ENCODE measurements around the gene DOCK11. TPM values are rescaled to one million over a fixed set of nuclear protein-coding genes. Genes with fewer than 3 reads are reported as not detected.

The DOCK11 gene
- total and polyA plus RNA-seq, 10 of the 15 experiments (the other 5 are each of a cell fraction or from before 2014, with no cell fraction given), result 16.3 to 30.7 (median 19.8) TPM

DNA sequence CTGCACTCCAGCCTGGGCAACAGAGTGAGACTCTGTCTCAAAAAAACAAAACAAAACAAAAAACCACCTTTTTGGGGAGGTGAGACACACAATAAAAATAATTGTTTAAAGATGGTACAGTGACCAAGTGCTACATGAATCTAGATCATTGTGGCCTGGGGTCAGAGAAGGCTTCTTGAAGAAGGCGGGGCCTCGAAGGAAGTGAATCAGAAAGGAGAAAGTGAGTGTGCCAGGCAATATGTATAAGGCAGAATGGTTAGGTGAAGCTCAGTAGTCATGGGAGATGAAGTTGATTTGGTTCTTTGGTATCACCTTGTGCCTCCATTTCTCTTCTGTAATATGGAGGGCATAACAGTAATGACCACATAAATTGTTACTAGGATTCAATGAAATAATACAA, 58.9 kb downstream of the DOCK11 start:
- no peaks in the 10 kb centered on the region for H3K4me1 ChIP-seq (ENCODE audit: control insufficient read depth, insufficient read depth, low read length)
- H2AFZ ChIP-seq (ENCODE audit: control insufficient read depth, low read depth, low read length), result no peak overlapping the region
- BruUV-seq (replicated peaks), result no TSS peak
- H3K79me2 ChIP-seq (ENCODE audit: control insufficient read depth, insufficient read depth, low read length), result no peaks in the 10 kb centered on the region
- no peak overlapping the region for H3K4me2 ChIP-seq (ENCODE audit: control insufficient read depth, insufficient read depth)
- no peak for TF ChIP-seq SUZ12 (IDR thresholded peaks at IDR 0.05; ENCODE audit: unreplicated experiment)
- TF ChIP-seq LARP7 (IDR thresholded peaks at IDR 0.05), result no peak
- no peak for TF ChIP-seq EZH2 (IDR thresholded peaks at IDR 0.05; ENCODE audit: borderline replicate concordance, control insufficient read depth, low read depth, low read length)
- TF ChIP-seq, protein P1, sequence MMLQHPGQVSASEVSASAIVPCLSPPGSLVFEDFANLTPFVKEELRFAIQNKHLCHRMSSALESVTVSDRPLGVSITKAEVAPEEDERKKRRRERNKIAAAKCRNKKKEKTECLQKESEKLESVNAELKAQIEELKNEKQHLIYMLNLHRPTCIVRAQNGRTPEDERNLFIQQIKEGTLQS (IDR thresholded peaks at IDR 0.05; ENCODE audit: borderline replicate concordance, extremely low read depth, low read depth, low read length), result no peak
- TF ChIP-seq RUNX3 (IDR thresholded peaks at IDR 0.05; ENCODE audit: low read length), result no peak
- no peak for TF ChIP-seq KLF5 (IDR thresholded peaks at IDR 0.05; ENCODE audit: partially characterized antibody)
- no peak for TF ChIP-seq SUPT20H (IDR thresholded peaks at IDR 0.05; ENCODE audit: borderline replicate concordance, control insufficient read depth, low read depth, low read length)
- no peak for TF ChIP-seq SMAD1 (IDR thresholded peaks at IDR 0.05; ENCODE audit: low read depth, partially characterized antibody)
- H3K4me3 ChIP-seq, result no peak overlapping the region
- no peak for FAIRE-seq
- no peak for ATAC-seq
- H3K27ac ChIP-seq (ENCODE audit: control insufficient read depth, insufficient read depth), result no peak overlapping the region
- no peaks in the 10 kb centered on the region for H3K27me3 ChIP-seq (replicated peaks in 1 of 2; ENCODE audit: control insufficient read depth in 2 of 2, insufficient read depth in 2 of 2, low read length in 1 of 2)
- 44% methylated on average over 2 of the region's 2 CpGs for WGBS (ENCODE audit: insufficient coverage, insufficient replicate concordance, low lambda C conversion rate, missing lambda C conversion rate)
- H3K9me3 ChIP-seq (replicated peaks; ENCODE audit: control insufficient read depth, insufficient read depth, low read length), result no peaks in the 10 kb centered on the region
- intact Hi-C loops (cut with micrococcal nuclease; ENCODE audit: unreplicated experiment) (no loop called here), in situ Hi-C loops (cut with MboI) (no loop called here)
- RAD21 ChIA-PET (ENCODE audit: unreplicated experiment), result no interaction called here
- H4K20me1 ChIP-seq (ENCODE audit: control insufficient read depth, insufficient read depth), result no peaks in the 10 kb centered on the region
- SMC1A ChIA-PET (ENCODE audit: uncharacterized antibody, unreplicated experiment), result no interaction called here
- H3K9ac ChIP-seq (ENCODE audit: control insufficient read depth, insufficient read depth, low read length), result no peak overlapping the region
- CTCF ChIA-PET, result interaction anchor here (0.9 kb wide), 1 partner anchor 47 kb away, joined by 4 read pairs; no protein-coding TSS in a partner anchor
- DNase-seq (ENCODE audit: low read depth, low spot score), result no peak
- no peaks in the 10 kb centered on the region for H3K36me3 ChIP-seq (ENCODE audit: control insufficient read depth in 2 of 2, insufficient read depth in 2 of 2, low read length in 1 of 2)
- POLR2A ChIA-PET, result no interaction called here

DNA sequence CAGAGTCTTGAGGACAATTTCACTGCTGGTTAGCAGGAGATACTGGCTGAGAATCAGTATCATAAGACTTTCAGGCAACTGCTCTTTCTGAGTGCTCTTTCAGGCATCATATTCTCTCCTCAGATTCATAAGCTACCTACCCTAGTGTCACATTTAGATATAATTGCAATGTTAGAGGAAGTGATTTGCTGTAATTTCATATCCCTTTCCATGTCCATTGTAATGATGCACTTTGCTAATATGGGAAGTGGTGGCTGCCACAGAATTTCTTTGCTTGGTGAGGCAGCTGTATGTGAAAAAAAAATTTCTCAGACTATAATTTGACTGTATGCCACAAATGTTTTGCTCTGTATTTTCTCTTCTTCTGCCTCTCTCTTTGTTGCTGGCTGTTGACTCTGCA, 63.3 kb downstream of the DOCK11 start:
- DNase-seq (ENCODE audit: low read depth, low spot score) (no peak), ATAC-seq (no peak), FAIRE-seq (no peak)
- no peak overlapping the region for H3K27ac ChIP-seq (ENCODE audit: control insufficient read depth, insufficient read depth)
- H3K27me3 ChIP-seq (replicated peaks in 1 of 2; ENCODE audit: control insufficient read depth in 2 of 2, insufficient read depth in 2 of 2, low read length in 1 of 2), result no peaks in the 10 kb centered on the region
- no peak overlapping the region for H3K4me2 ChIP-seq (ENCODE audit: control insufficient read depth, insufficient read depth)
- no peaks in the 10 kb centered on the region for H3K4me1 ChIP-seq (ENCODE audit: control insufficient read depth, insufficient read depth, low read length)
- no peak overlapping the region for H2AFZ ChIP-seq (ENCODE audit: control insufficient read depth, low read depth, low read length)
- ChIA-PET RAD21 (ENCODE audit: unreplicated experiment) (interaction anchor here (1.0 kb wide), 1 partner anchor 64 kb away, joined by 3 read pairs; the partner anchor contains the start of gene DOCK11), CTCF (interaction anchor here (1.8 kb wide), 1 partner anchor 43 kb away, joined by 5 read pairs; no protein-coding TSS in a partner anchor), POLR2A (no interaction called here), SMC1A (ENCODE audit: uncharacterized antibody, unreplicated experiment) (interaction anchor here (1.3 kb wide), 1 partner anchor 100 kb away, joined by 3 read pairs; no protein-coding TSS in a partner anchor)
- no peak for TF ChIP-seq EP300 (IDR thresholded peaks at IDR 0.05; ENCODE audit: borderline replicate concordance in 1 of 2, control insufficient read depth in 1 of 2, low read depth in 2 of 2, low read length in 2 of 2)
- no peak for TF ChIP-seq MEF2B (IDR thresholded peaks at IDR 0.05; ENCODE audit: partially characterized antibody, poor library complexity, severe bottlenecking)
- no peak for TF ChIP-seq SREBF1 (IDR thresholded peaks at IDR 0.05; ENCODE audit: low read length)
- TF ChIP-seq, protein P2, sequence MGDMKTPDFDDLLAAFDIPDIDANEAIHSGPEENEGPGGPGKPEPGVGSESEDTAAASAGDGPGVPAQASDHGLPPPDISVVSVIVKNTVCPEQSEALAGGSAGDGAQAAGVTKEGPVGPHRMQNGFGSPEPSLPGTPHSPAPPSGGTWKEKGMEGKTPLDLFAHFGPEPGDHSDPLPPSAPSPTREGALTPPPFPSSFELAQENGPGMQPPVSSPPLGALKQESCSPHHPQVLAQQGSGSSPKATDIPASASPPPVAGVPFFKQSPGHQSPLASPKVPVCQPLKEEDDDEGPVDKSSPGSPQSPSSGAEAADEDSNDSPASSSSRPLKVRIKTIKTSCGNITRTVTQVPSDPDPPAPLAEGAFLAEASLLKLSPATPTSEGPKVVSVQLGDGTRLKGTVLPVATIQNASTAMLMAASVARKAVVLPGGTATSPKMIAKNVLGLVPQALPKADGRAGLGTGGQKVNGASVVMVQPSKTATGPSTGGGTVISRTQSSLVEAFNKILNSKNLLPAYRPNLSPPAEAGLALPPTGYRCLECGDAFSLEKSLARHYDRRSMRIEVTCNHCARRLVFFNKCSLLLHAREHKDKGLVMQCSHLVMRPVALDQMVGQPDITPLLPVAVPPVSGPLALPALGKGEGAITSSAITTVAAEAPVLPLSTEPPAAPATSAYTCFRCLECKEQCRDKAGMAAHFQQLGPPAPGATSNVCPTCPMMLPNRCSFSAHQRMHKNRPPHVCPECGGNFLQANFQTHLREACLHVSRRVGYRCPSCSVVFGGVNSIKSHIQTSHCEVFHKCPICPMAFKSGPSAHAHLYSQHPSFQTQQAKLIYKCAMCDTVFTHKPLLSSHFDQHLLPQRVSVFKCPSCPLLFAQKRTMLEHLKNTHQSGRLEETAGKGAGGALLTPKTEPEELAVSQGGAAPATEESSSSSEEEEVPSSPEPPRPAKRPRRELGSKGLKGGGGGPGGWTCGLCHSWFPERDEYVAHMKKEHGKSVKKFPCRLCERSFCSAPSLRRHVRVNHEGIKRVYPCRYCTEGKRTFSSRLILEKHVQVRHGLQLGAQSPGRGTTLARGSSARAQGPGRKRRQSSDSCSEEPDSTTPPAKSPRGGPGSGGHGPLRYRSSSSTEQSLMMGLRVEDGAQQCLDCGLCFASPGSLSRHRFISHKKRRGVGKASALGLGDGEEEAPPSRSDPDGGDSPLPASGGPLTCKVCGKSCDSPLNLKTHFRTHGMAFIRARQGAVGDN (IDR thresholded peaks at IDR 0.05), result no peak
- TF ChIP-seq RAD21 (IDR thresholded peaks at IDR 0.05; ENCODE audit: insufficient read depth, low read depth, low read length), result no peak
- TF ChIP-seq PAX8 (IDR thresholded peaks at IDR 0.05), result no peak
- in situ Hi-C loops (cut with MboI), result no loop called here
- no peak overlapping the region for H3K4me3 ChIP-seq
- no peaks in the 10 kb centered on the region for H4K20me1 ChIP-seq (ENCODE audit: control insufficient read depth, insufficient read depth)
- H3K79me2 ChIP-seq (ENCODE audit: control insufficient read depth, insufficient read depth, low read length), result no peaks in the 10 kb centered on the region
- BruUV-seq (replicated peaks), result no TSS peak
- intact Hi-C loops (cut with micrococcal nuclease; ENCODE audit: unreplicated experiment), result no loop called here
- no peaks in the 10 kb centered on the region for H3K9me3 ChIP-seq (replicated peaks; ENCODE audit: control insufficient read depth, insufficient read depth, low read length)
- no peaks in the 10 kb centered on the region; a peak in 1 of 4 replicates for H3K36me3 ChIP-seq (ENCODE audit: control insufficient read depth in 2 of 2, insufficient read depth in 2 of 2, low read length in 1 of 2)
- no peak overlapping the region for H3K9ac ChIP-seq (ENCODE audit: control insufficient read depth, insufficient read depth, low read length)
